ENCODE measurements around the gene CDK11A.
"Not testable (repeated sequence)": the region's sequence is repeated elsewhere in the genome, so short reads cannot be mapped to it uniquely, and the experiment has no call there.

CDK11A gene

GRCh38 chr1:1754051-1754815, 30.1 kb upstream of the CDK11A start:
- no peak for DNase-seq (ENCODE audit: low read depth)

GRCh38 chr1:1753607-1754005, 29.4 kb upstream of the CDK11A start:
- no peak for DNase-seq (ENCODE audit: low read depth)

GRCh38 chr1:1752636-1753606, 28.8 kb upstream of the CDK11A start:
- no peak for DNase-seq (ENCODE audit: low read depth)

- DNase-seq (ENCODE audit: low read depth), result no peak
Observed at GRCh38 chr1:1752190-1752589, 28.0 kb upstream of the CDK11A start.

GRCh38 chr1:1749941-1750340, 25.8 kb upstream of the CDK11A start:
- not testable (repeated sequence) for DNase-seq (ENCODE audit: low read depth)

- no peak for DNase-seq (ENCODE audit: low read depth)
Observed at GRCh38 chr1:1748686-1749321, 24.6 kb upstream of the CDK11A start.

- DNase-seq (ENCODE audit: low read depth), result not testable (repeated sequence)
Observed at GRCh38 chr1:1746566-1746909, 22.4 kb upstream of the CDK11A start.

GRCh38 chr1:1745651-1746565, 21.8 kb upstream of the CDK11A start:
- DNase-seq (ENCODE audit: low read depth), result not testable (repeated sequence)

- not testable (repeated sequence) for DNase-seq (ENCODE audit: low read depth)
Observed at GRCh38 chr1:1742529-1742928, 18.4 kb upstream of the CDK11A start.

GRCh38 chr1:1741013-1741412, 16.9 kb upstream of the CDK11A start:
- peak; percentile 76 for DNase-seq (ENCODE audit: low read depth)

- not testable (repeated sequence) for DNase-seq (ENCODE audit: low read depth)
Observed at GRCh38 chr1:1738799-1739337, 14.7 kb upstream of the CDK11A start.

- DNase-seq (ENCODE audit: low read depth), result not testable (repeated sequence)
Observed at GRCh38 chr1:1737675-1738590, 13.8 kb upstream of the CDK11A start.

GRCh38 chr1:1732381-1732780, 8.2 kb upstream of the CDK11A start:
- no peak for DNase-seq (ENCODE audit: low read depth)

GRCh38 chr1:1730870-1731269, 6.7 kb upstream of the CDK11A start:
- DNase-seq (ENCODE audit: low read depth), result no peak

- not testable (repeated sequence) for DNase-seq (ENCODE audit: low read depth)
Observed at GRCh38 chr1:1730230-1730629, 6.1 kb upstream of the CDK11A start.

GRCh38 chr1:1729116-1729816, 5.1 kb upstream of the CDK11A start:
- DNase-seq (ENCODE audit: low read depth), result not testable (repeated sequence)

- not testable (repeated sequence) for DNase-seq (ENCODE audit: low read depth)
Observed at GRCh38 chr1:1728308-1729005, 4.3 kb upstream of the CDK11A start.

- DNase-seq (ENCODE audit: low read depth), result not testable (repeated sequence)
Observed at GRCh38 chr1:1727131-1727651, 3.0 kb upstream of the CDK11A start.
